ENCODE data around the gene MBTPS1.

- no peak for TF ChIP-seq GATA2 (IDR thresholded peaks at IDR 0.05; ENCODE audit: low read depth, low read length)
- TF ChIP-seq GATA3 (IDR thresholded peaks at IDR 0.05; ENCODE audit: low read depth, low read length), result no peak
These were observed 89.1 kb downstream of the MBTPS1 start for GRCh38 chr16:84027625-84028024.

All from SH-SY5Y (cell line).